A549 treated with AZD2906 at 1 μM for 4 hours (cell line): Measurements from ENCODE around the gene TRAIP. TPM values are rescaled to one million over a fixed set of nuclear protein-coding genes. Genes with fewer than 3 reads are reported as not detected.

Experiments used
- total RNA-seq: library from RNA; stranded (reverse); fragments of 200-300 nt; extraction: Qiagen RNA extraction; gene quantifications from 5 replicates; pipeline ENCODE4 v1.2.3, GENCODE V29; 2022

TRAIP gene
- 10.6 to 12.9 TPM (median 12.8 TPM) in 5 replicates for total RNA-seq

GRCh38 chr3:49856181-49857005 is at the start of gene TRAIP:
Gene TRAIP (minus strand): TSS chr3:49856564. CDS start chr3:49856453, 111 bp downstream.

GRCh38 chr3:49903451-49904424 is 47.4 kb upstream of the TRAIP start, which contains the start of gene MST1R:
Gene MST1R (minus strand): TSS chr3:49903873. CDS start chr3:49903609, 264 bp downstream.

DNA sequence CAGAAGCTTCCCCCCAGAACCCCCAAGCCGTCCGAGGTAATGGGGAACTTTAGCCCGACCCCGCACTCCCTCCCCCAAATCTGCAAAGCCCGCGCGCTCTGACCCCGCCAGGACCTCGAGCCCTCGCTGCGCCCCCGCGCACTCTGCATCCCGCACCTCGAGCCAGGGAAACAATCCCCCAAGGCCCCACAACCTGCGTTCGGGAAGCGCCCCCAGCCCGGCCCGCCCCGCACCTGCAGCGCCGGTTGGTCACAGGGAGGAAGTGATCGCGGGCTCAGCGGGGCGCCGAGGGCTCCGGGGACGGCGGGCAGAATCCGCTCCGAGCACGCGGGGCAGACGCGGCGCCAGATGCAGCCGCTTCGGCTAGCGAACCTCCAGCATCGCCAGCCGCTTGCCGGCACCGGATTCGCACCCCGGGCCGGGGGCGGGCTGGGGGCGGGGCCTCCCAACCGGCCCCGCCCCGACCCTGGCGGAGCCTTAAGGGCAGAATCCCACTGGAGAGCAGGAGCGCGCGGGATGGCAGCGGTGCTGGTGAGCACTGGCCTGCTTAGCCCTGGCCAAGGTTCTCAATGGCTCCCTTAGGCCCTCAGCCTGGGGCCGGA is 13.3 kb upstream of the TRAIP start, which contains the start of gene CAMKV:
TSS of gene CAMKV (minus strand) at position 382 of the 602 bp plus-strand sequence. CDS start 7,518 bp downstream, outside the sequence.

DNA sequence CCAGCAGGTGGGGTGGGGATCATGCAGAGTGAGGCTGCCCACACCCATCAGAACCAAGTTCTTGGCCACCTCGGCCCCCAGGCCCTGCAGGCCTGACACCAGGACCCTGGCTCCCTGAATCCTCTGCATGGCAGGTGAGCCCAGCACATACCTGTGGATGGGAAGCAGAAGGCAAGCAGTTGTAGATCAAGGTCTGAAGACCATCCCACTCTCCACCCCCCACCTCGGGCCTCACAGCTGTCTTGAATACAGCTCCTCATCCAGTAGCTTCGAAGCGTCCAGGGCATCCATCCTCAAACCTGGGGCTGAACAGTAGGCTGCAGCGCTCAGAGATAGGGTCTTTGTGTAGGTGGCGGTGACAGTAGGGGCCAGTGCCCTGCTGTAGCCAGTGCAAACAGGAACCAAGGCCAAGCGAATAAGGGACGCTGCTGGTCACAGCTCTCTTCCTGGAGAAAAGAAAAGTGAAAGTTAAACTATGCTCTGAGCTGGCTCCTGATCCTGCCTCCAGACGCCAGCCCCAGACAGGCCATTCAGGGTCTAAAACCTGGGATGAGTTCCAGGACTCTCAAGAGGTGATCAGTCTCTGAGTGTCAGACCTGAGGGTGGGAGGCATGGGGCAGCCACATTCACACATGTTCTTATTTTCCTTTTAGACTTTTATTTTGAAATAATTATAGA is 42.7 kb downstream of the TRAIP start, which contains the start of gene UBA7:
TSS of gene UBA7 (minus strand) at position 457 of the 678 bp plus-strand sequence. CDS start at position 291, 166 bp downstream.

DNA sequence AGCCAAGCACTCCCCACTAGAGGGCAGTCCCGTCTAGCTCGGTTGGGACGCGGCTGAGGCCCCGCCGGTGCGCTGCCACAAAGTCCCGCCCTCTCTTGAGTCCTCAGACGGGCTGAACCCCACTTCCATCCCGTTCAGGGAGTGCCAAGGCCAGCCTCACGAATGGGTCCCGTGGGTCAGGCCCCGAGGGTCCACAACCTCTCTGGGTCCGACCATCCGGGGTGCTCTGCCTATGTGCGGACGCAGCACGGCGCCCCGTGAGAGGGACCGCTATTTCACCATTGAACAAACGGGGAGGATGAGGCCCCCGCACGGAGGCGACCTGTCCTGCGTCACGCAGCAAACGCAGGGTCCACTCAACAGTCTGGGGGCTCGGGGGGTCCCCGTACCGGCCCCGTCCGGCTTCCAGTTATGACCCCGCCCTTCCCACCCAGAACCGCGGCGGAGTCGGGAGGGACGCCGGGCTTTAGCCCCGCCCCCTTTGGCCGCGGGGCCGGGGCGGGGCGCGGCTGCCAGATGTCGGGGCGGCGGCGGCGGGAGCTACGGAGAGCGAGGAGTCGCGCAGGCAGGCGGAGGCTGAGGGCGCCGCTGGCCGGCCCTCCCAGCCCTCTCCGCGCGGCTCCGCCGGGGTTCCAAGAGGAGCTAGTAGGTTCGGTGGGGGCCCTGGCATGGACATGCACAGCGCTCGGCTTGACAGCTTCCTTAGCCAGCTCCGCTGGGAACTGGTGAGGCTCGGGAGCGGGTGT is 53.5 kb downstream of the TRAIP start, which contains the start of gene INKA1:
TSS of gene INKA1 (plus strand) at position 543 of the 746 bp plus-strand sequence. CDS start at position 675, 132 bp downstream.

DNA sequence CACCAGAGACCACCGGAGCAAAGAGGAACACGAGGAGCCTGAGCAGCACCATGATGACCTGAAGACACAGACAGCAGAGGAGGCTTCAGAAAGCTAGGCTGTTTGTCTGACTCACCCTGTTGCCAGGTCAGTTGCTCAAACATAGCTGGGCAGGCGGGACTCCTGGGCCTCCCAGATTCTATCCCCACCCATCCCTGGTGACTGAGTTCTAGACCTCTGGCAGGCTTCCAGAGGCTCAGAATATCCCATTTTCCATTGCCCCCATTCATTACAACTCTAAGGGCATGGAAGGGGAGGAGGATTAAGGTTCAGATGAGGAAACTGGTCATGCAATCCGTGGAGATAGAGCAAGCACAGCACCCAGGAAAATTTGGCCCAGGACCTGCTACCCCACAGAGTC is 56.6 kb downstream of the TRAIP start, which contains the start of gene CDHR4:
TSS of gene CDHR4 (minus strand) at position 113 of the 400 bp plus-strand sequence. CDS start at position 52, 61 bp downstream.

GRCh38 chr3:49786357-49787181 is 69.8 kb downstream of the TRAIP start, which contains the start of gene IP6K1:
Gene IP6K1 (minus strand): TSS chr3:49786542. CDS start chr3:49748040, 38,502 bp downstream.

Other genes with a start within 250 kb of the TRAIP start
- gene APEH, start 182.2 kb downstream of the TRAIP start, total RNA-seq, result 60.7 to 66.5 TPM (median 63.9 TPM) in 5 replicates
- gene MST1, start 167.1 kb downstream of the TRAIP start, total RNA-seq, result 0.81 to 2.3 TPM (median 1.6 TPM) in 5 replicates
- gene RNF123, start 167.0 kb downstream of the TRAIP start, total RNA-seq, result 9.4 to 15.5 TPM (median 13.9 TPM) in 5 replicates
- 0.58 to 1.8 TPM (median 0.82 TPM) in 5 replicates for gene AMIGO3, start 136.9 kb downstream of the TRAIP start, total RNA-seq
- 14.2 to 20.7 TPM (median 18.2 TPM) in 5 replicates for gene GMPPB, start 132.6 kb downstream of the TRAIP start, total RNA-seq
- gene IP6K1, start 70.0 kb downstream of the TRAIP start, total RNA-seq, result 20.5 to 23.7 TPM (median 21.2 TPM) in 5 replicates
- gene CDHR4, start 56.7 kb downstream of the TRAIP start, total RNA-seq, result 0.12 to 0.42 TPM (median 0.28 TPM) in 5 replicates
- gene INKA1, start 53.3 kb downstream of the TRAIP start, total RNA-seq, result 1.9 to 2.8 TPM (median 2.3 TPM) in 5 replicates
- 0.18 to 0.66 TPM (median 0.25 TPM) in 5 replicates for gene UBA7, start 42.6 kb downstream of the TRAIP start, total RNA-seq
- gene CAMKV, start 13.3 kb upstream of the TRAIP start, total RNA-seq, result 0.17 to 0.30 TPM (median 0.23 TPM) in 5 replicates
- gene MST1R, start 47.3 kb upstream of the TRAIP start, total RNA-seq, result 4.5 to 6.4 TPM (median 6.1 TPM) in 5 replicates
- 5.6 to 9.0 TPM (median 8.0 TPM) in 5 replicates for gene MON1A, start 73.2 kb upstream of the TRAIP start, total RNA-seq
- gene RBM6, start 83.6 kb upstream of the TRAIP start, total RNA-seq, result 22.2 to 25.2 TPM (median 23.7 TPM) in 5 replicates
- 28.7 to 33.8 TPM (median 33.2 TPM) in 5 replicates for gene RBM5, start 232.4 kb upstream of the TRAIP start, total RNA-seq